WTC11 (cell line): ENCODE measurements around the gene CENATAC. TPM values are rescaled to one million over a fixed set of nuclear protein-coding genes. Genes with fewer than 3 reads are reported as not detected.

Experiments
- ATAC-seq: fragments of 200-7000 bp; cut with Tn5 transposase; 2 replicates; pipeline ENCODE4 v1.10.0; 2021; ENCODE audit warnings: mild to moderate bottlenecking, moderate library complexity
- CTCF ChIA-PET: fragments of 300-600 bp; sonication (Branson Sonifier 250); formaldehyde crosslinking; loops from one replicate; lab custom pipeline; 2021; ENCODE audit warnings: antibody characterized with exemption; lab: Charles Lee
- POLR2A ChIA-PET: fragments of 350-600 bp; sonication (Branson Sonifier 250); formaldehyde crosslinking; loops from one replicate; lab custom pipeline; 2021; ENCODE audit warnings: antibody characterized with exemption; lab: Charles Lee
- DNase-seq: peaks from one replicate; pipeline ENCODE4 v3.0.0; 2021; ENCODE audit warnings: low spot score
- H3K27ac Mint-ChIP-seq: 2 replicates; pipeline ENCODE4 v1.8.0; 2021; ENCODE audit warnings: mixed read lengths
- H3K27me3 Mint-ChIP-seq: 2 replicates; pipeline ENCODE4 v1.8.0; 2021; ENCODE audit warnings: low read depth, mild to moderate bottlenecking, moderate library complexity, mixed read lengths
- H3K36me3 Mint-ChIP-seq: 2 replicates; pipeline ENCODE4 v1.8.0; 2021; ENCODE audit warnings: mixed read lengths
- H3K4me1 Mint-ChIP-seq: 2 replicates; pipeline ENCODE4 v1.8.0; 2022; ENCODE audit warnings: mixed read lengths
- H3K4me3 Mint-ChIP-seq: 2 replicates; pipeline ENCODE4 v1.8.0; 2021; ENCODE audit warnings: mild to moderate bottlenecking, moderate library complexity, mixed read lengths
- H3K9me3 Mint-ChIP-seq: 2 replicates; pipeline ENCODE4 v1.8.0; 2021; ENCODE audit warnings: mixed read lengths
- CREM ChIP-seq: sonication (generic); formaldehyde crosslinking; IDR thresholded peaks from 2 replicates; pipeline ENCODE4 v1.8.1; 2022; ENCODE audit warnings: mild to moderate bottlenecking, missing genetic modification reagents, moderate library complexity
- FOXJ3 ChIP-seq: sonication (generic); formaldehyde crosslinking; IDR thresholded peaks from 2 replicates; pipeline ENCODE4 v1.9.0; 2021; ENCODE audit warnings: missing genetic modification reagents, mild to moderate bottlenecking, borderline replicate concordance
- JUN ChIP-seq: sonication (generic); formaldehyde crosslinking; IDR thresholded peaks from 2 replicates; pipeline ENCODE4 v1.8.0; 2023; ENCODE audit warnings: mild to moderate bottlenecking, missing genetic modification reagents
- KAT7 ChIP-seq: sonication (generic); formaldehyde crosslinking; IDR thresholded peaks from 2 replicates; pipeline ENCODE4 v1.8.1; 2023; ENCODE audit warnings: missing genetic modification reagents, mild to moderate bottlenecking, borderline replicate concordance
- MYBL2 ChIP-seq: sonication (generic); formaldehyde crosslinking; IDR thresholded peaks from 2 replicates; pipeline ENCODE4 v1.8.1; 2023; ENCODE audit warnings: mild to moderate bottlenecking, moderate library complexity, missing genetic modification reagents
- SOX15 ChIP-seq: fragments of 250-450 bp; sonication (Bioruptor Pico); IDR thresholded peaks from 2 replicates; pipeline ENCODE4 v1.9.0; 2021; ENCODE audit warnings: mild to moderate bottlenecking
- SP1 ChIP-seq: sonication (generic); formaldehyde crosslinking; conservative IDR thresholded peaks from 2 replicates; pipeline ENCODE4 v1.8.1; 2022; ENCODE audit warnings: missing genetic modification reagents
- total RNA-seq: library from RNA; stranded (reverse); gene quantifications from 3 replicates; pipeline ENCODE4 v1.2.3, GENCODE V29; 2021
- TF ChIP-seq, protein P1 (sequence below): sonication (generic); formaldehyde crosslinking; IDR thresholded peaks from 2 replicates; pipeline ENCODE4 v1.8.1; 2022; ENCODE audit warnings: mild to moderate bottlenecking, moderate library complexity, missing genetic modification reagents
- TF ChIP-seq, protein P2 (sequence below): fragments of 200-600 bp; IDR thresholded peaks from 2 replicates; pipeline ENCODE4 v1.8.0; 2022; ENCODE audit warnings: antibody characterized with exemption
- TF ChIP-seq, protein P3 (sequence below): sonication (generic); formaldehyde crosslinking; IDR thresholded peaks from 2 replicates; pipeline ENCODE4 v1.8.1; 2022; ENCODE audit warnings: missing genetic modification reagents, borderline replicate concordance
- TF ChIP-seq, protein P4 (sequence below): fragments of 250-450 bp; sonication (Bioruptor Pico); IDR thresholded peaks from 2 replicates; pipeline ENCODE4 v1.8.0; 2021; ENCODE audit warnings: mild to moderate bottlenecking
- TF ChIP-seq, protein P5 (sequence below): fragments of 250-450 bp; sonication (Bioruptor Pico); conservative IDR thresholded peaks from 2 replicates; pipeline ENCODE4 v1.9.0; 2021; ENCODE audit warnings: mild to moderate bottlenecking
- TF ChIP-seq, protein P6 (sequence below): sonication (generic); formaldehyde crosslinking; IDR thresholded peaks from 2 replicates; pipeline ENCODE4 v1.8.0; 2022; ENCODE audit warnings: mild to moderate bottlenecking, missing genetic modification reagents
- TF ChIP-seq, protein P7 (sequence below): fragments of 250-450 bp; sonication (Bioruptor Pico); IDR thresholded peaks from 2 replicates; pipeline ENCODE4 v1.9.0; 2021; ENCODE audit warnings: mild to moderate bottlenecking, borderline replicate concordance

CENATAC gene
- total RNA-seq, 1 experiment from 2014 or later, result 41.7 TPM

DNA sequence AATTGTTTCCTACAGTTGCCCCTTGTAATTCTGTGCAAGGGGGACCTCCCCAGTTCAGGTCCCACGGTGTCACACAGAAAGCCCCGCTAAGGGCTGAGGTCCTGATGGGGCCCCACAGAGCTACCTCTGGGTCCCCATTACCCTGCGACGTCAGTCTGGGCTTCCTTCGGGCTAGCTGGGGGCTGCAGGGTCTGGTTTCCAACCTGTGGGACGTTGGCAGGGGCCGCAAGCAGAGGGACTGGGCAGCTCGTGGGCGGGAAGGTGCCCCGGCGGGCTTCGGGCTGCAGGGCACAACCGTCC is 32.0 kb downstream of the CENATAC start:
- Mint-ChIP-seq H3K27me3 (no peaks in the 10 kb centered on the region), H3K4me3 (peak overlapping the region; percentile 76), H3K27ac (peak overlapping the region; percentile 64; the same call in 1 of the 2 replicates), H3K36me3 (peaks cover 27% of the 10 kb centered on the region), H3K4me1 (peaks cover 19% of the 10 kb centered on the region), H3K9me3 (no peaks in the 10 kb centered on the region)
- ATAC-seq (peak; percentile 3), DNase-seq (no peak)
- POLR2A ChIA-PET, result interaction anchor here (1.5 to 1.9 kb wide), 2 partner anchors 10 to 12 kb away, joined by 4 to 5 read pairs; partner anchors contain the start of genes RPS25 and TRAPPC4
- CTCF ChIA-PET, result interaction anchor here (0.7 to 2.7 kb wide), 6 partner anchors 12 to 134 kb away, joined by 3 to 10 read pairs (median 3); partner anchors contain the start of genes CENATAC and DPAGT1
- 0 out of 2 replicates have a peak, but pooled peaks have one; percentile 1 for TF ChIP-seq MYBL2
- TF ChIP-seq, protein P1, sequence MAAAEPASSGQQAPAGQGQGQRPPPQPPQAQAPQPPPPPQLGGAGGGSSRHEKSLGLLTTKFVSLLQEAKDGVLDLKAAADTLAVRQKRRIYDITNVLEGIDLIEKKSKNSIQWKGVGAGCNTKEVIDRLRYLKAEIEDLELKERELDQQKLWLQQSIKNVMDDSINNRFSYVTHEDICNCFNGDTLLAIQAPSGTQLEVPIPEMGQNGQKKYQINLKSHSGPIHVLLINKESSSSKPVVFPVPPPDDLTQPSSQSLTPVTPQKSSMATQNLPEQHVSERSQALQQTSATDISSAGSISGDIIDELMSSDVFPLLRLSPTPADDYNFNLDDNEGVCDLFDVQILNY (CRISPR knock-in tag), result 0 out of 2 replicates have a peak, but pooled peaks have one; percentile 8
- TF ChIP-seq, protein P2, sequence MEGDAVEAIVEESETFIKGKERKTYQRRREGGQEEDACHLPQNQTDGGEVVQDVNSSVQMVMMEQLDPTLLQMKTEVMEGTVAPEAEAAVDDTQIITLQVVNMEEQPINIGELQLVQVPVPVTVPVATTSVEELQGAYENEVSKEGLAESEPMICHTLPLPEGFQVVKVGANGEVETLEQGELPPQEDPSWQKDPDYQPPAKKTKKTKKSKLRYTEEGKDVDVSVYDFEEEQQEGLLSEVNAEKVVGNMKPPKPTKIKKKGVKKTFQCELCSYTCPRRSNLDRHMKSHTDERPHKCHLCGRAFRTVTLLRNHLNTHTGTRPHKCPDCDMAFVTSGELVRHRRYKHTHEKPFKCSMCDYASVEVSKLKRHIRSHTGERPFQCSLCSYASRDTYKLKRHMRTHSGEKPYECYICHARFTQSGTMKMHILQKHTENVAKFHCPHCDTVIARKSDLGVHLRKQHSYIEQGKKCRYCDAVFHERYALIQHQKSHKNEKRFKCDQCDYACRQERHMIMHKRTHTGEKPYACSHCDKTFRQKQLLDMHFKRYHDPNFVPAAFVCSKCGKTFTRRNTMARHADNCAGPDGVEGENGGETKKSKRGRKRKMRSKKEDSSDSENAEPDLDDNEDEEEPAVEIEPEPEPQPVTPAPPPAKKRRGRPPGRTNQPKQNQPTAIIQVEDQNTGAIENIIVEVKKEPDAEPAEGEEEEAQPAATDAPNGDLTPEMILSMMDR, result no peak

DNA sequence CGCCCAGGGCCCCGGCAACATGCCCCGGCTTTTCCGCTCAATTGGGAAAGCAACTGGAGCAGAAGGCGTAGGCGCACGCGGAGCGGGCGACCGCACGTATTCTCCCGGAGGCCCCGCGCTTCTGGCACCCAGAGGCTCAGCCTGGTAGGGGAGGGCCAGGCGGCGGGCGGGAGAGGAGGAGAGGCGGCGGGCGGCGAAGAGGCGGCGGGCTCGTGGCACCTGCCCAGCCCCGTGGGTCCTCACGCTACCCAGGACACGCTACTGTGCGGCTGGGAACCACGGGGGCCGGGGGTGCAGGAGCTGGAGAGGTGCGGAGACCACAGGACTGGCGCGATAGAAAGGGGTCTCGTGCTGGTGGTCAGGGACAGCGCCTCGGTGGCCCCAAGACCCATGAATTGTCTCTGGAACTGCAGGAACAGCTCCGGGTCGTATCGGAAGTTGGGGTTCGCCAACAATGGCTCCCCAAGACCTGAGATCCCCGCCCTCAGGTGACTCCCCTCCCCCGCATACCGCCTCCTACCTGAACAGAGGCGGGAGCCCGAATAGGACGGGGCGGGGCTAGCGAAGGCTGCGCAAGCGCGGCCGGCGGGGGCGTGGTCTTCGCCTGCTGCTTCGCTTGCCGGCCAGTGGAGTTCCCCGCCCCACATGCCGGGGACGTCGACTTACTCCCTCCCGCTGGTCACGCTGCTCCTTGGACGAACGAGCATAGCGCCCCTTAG is 32.5 kb downstream of the CENATAC start, which contains the start of gene SLC37A4:
Gene SLC37A4 (minus strand): TSS at position 549 of the 719 bp plus-strand sequence.
- Mint-ChIP-seq H3K36me3 (peaks cover 22% of the 10 kb centered on the region), H3K4me1 (peaks cover 19% of the 10 kb centered on the region), H3K27me3 (no peaks in the 10 kb centered on the region), H3K27ac (peak within 1 kb of the TSS; percentile 64), H3K9me3 (no peaks in the 10 kb centered on the region), H3K4me3 (peak within 1 kb of the TSS; percentile 76)
- DNase-seq, result peak; percentile 100
- CTCF ChIA-PET, result interaction anchor here (0.7 to 2.7 kb wide), 9 partner anchors 8 to 310 kb away, joined by 3 to 10 read pairs (median 3); partner anchors contain the start of genes CENATAC and DPAGT1
- ATAC-seq, result peak; percentile 86
- POLR2A ChIA-PET, result interaction anchor here (1.5 to 1.9 kb wide), 2 partner anchors 11 to 12 kb away, joined by 4 to 5 read pairs; partner anchors contain the start of genes RPS25 and TRAPPC4
- TF ChIP-seq, protein P3, sequence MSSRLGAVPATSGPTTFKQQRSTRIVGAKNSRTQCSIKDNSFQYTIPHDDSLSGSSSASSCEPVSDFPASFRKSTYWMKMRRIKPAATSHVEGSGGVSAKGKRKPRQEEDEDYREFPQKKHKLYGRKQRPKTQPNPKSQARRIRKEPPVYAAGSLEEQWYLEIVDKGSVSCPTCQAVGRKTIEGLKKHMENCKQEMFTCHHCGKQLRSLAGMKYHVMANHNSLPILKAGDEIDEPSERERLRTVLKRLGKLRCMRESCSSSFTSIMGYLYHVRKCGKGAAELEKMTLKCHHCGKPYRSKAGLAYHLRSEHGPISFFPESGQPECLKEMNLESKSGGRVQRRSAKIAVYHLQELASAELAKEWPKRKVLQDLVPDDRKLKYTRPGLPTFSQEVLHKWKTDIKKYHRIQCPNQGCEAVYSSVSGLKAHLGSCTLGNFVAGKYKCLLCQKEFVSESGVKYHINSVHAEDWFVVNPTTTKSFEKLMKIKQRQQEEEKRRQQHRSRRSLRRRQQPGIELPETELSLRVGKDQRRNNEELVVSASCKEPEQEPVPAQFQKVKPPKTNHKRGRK, result no peak
- TF ChIP-seq KAT7 (CRISPR knock-in tag) (peak; percentile 95), SP1 (CRISPR knock-in tag) (peak; percentile 89), FOXJ3 (0 out of 2 replicates have a peak, but pooled peaks have one; percentile 44), SOX15 (CRISPR knock-in tag) (no peak), JUN (CRISPR knock-in tag) (no peak), CREM (CRISPR knock-in tag) (0 out of 2 replicates have a peak, but pooled peaks have one; percentile 25)
- TF ChIP-seq, protein P4, sequence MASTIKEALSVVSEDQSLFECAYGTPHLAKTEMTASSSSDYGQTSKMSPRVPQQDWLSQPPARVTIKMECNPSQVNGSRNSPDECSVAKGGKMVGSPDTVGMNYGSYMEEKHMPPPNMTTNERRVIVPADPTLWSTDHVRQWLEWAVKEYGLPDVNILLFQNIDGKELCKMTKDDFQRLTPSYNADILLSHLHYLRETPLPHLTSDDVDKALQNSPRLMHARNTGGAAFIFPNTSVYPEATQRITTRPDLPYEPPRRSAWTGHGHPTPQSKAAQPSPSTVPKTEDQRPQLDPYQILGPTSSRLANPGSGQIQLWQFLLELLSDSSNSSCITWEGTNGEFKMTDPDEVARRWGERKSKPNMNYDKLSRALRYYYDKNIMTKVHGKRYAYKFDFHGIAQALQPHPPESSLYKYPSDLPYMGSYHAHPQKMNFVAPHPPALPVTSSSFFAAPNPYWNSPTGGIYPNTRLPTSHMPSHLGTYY (CRISPR knock-in tag), result no peak
- TF ChIP-seq, protein P5, sequence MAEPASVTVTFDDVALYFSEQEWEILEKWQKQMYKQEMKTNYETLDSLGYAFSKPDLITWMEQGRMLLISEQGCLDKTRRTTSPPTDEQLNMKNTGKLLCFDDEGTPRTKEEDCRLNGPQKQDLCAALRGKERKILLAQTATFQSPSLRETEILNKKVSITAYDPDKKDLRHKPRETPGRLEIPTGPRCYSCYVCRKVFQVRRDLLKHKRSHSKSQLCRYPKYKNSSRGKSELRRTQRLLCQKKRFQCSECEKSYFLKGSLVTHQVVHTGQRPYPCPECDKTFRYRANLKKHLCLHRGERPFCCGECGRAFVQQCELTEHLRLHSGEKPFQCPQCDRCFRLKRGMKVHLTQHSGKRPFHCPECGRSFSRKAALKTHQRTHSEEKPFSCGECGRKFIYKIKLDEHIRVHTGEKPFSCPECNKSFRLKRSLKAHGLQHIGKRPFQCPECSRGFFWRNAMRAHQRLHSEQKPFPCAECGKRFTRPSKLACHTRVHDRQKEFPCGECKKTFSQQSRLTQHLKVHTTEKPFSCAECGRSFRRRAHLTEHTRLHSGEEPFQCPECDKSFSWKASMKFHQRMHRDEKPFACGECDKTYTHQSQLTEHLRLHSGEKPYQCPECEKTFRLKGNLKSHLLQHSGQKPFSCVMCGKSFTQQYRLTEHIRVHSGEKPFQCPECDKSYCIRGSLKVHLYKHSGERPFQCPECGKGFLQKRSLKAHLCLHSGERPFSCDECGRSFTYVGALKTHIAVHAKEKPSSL (CRISPR knock-in tag), result no peak
- TF ChIP-seq, protein P6, sequence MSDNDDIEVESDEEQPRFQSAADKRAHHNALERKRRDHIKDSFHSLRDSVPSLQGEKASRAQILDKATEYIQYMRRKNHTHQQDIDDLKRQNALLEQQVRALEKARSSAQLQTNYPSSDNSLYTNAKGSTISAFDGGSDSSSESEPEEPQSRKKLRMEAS (CRISPR knock-in tag), result peak; percentile 97
- TF ChIP-seq, protein P2, result peak; percentile 71; the same call in 1 of the 2 replicates
- TF ChIP-seq, protein P7, sequence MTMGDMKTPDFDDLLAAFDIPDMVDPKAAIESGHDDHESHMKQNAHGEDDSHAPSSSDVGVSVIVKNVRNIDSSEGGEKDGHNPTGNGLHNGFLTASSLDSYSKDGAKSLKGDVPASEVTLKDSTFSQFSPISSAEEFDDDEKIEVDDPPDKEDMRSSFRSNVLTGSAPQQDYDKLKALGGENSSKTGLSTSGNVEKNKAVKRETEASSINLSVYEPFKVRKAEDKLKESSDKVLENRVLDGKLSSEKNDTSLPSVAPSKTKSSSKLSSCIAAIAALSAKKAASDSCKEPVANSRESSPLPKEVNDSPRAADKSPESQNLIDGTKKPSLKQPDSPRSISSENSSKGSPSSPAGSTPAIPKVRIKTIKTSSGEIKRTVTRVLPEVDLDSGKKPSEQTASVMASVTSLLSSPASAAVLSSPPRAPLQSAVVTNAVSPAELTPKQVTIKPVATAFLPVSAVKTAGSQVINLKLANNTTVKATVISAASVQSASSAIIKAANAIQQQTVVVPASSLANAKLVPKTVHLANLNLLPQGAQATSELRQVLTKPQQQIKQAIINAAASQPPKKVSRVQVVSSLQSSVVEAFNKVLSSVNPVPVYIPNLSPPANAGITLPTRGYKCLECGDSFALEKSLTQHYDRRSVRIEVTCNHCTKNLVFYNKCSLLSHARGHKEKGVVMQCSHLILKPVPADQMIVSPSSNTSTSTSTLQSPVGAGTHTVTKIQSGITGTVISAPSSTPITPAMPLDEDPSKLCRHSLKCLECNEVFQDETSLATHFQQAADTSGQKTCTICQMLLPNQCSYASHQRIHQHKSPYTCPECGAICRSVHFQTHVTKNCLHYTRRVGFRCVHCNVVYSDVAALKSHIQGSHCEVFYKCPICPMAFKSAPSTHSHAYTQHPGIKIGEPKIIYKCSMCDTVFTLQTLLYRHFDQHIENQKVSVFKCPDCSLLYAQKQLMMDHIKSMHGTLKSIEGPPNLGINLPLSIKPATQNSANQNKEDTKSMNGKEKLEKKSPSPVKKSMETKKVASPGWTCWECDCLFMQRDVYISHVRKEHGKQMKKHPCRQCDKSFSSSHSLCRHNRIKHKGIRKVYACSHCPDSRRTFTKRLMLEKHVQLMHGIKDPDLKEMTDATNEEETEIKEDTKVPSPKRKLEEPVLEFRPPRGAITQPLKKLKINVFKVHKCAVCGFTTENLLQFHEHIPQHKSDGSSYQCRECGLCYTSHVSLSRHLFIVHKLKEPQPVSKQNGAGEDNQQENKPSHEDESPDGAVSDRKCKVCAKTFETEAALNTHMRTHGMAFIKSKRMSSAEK (CRISPR knock-in tag), result no peak
